MV-4-11 (cell line): ENCODE data around the gene LOC101059915.

Source experiments
- DNase-seq: peaks from one replicate; lab custom pipeline; 2025; lab: John Stamatoyannopoulos, UW

LOC101059915 gene

GRCh38 chrX:71667328-71668247 lies at the start of gene LOC101059915:
LOC101059915 (plus strand) TSS chrX:71667546.
- no peak for DNase-seq

GRCh38 chrX:71617742-71618141 lies 49.6 kb upstream of the LOC101059915 start:
- DNase-seq = no peak

GRCh38 chrX:71618303-71618721 lies 49.0 kb upstream of the LOC101059915 start, which contains the start of gene CXCR3:
CXCR3 (minus strand) TSS chrX:71618511; CDS start chrX:71618449, 62 bp downstream.
- peak; percentile 94 for DNase-seq

GRCh38 chrX:71618787-71619186 lies 48.6 kb upstream of the LOC101059915 start:
- DNase-seq = no peak

GRCh38 chrX:71619193-71619592 lies 48.2 kb upstream of the LOC101059915 start:
- DNase-seq = peak; percentile 44

GRCh38 chrX:71619986-71620385 lies 47.4 kb upstream of the LOC101059915 start:
- DNase-seq = no peak

GRCh38 chrX:71621603-71622002 lies 45.7 kb upstream of the LOC101059915 start:
- no peak for DNase-seq

GRCh38 chrX:71622032-71622575 lies 45.2 kb upstream of the LOC101059915 start:
- no peak for DNase-seq

GRCh38 chrX:71622576-71623450 lies 44.5 kb upstream of the LOC101059915 start:
- peak; percentile 33 for DNase-seq

GRCh38 chrX:71623714-71624113 lies 43.6 kb upstream of the LOC101059915 start:
- no peak for DNase-seq

- DNase-seq = no peak
These were observed 41.9 kb upstream of the LOC101059915 start for GRCh38 chrX:71625471-71625870.

GRCh38 chrX:71626576-71626975 lies 40.8 kb upstream of the LOC101059915 start:
- no peak for DNase-seq

GRCh38 chrX:71627588-71628404 lies 39.5 kb upstream of the LOC101059915 start:
- DNase-seq = no peak

GRCh38 chrX:71629467-71629866 lies 37.9 kb upstream of the LOC101059915 start:
- peak; percentile 23 for DNase-seq

GRCh38 chrX:71632923-71633657 lies 34.3 kb upstream of the LOC101059915 start:
- DNase-seq = no peak

- no peak for DNase-seq
These were observed 33.0 kb upstream of the LOC101059915 start for GRCh38 chrX:71634366-71634765.

- DNase-seq = no peak
These were observed 30.7 kb upstream of the LOC101059915 start for GRCh38 chrX:71636438-71637252.

GRCh38 chrX:71637253-71637618 lies 30.1 kb upstream of the LOC101059915 start:
- no peak for DNase-seq

- peak; percentile 18 for DNase-seq
These were observed 29.5 kb upstream of the LOC101059915 start for GRCh38 chrX:71637848-71638247.

- DNase-seq = no peak
These were observed 28.9 kb upstream of the LOC101059915 start for GRCh38 chrX:71638409-71638808.
